Uterus (tissue), 4 donors: ENCODE data around the gene CAMK1D. TPM values are rescaled to one million over a fixed set of nuclear protein-coding genes. Genes with fewer than 3 reads are reported as not detected.

ENCODE experiments used
- DNase-seq, 2 donors: peaks; one replicate each; pipeline ENCODE4 v3.0.0-alpha.2; 2019 to 2020
- H3K27ac ChIP-seq, 2 donors: fragments of 200-600 bp; sonication (generic); 1 replicate in 1 of 2; 2 replicates in 1 of 2; pipeline ENCODE4 v1.5.1; 2016 to 2018
- H3K27me3 ChIP-seq, 2 donors: fragments of 200-600 bp; sonication (generic); one replicate each; pipeline ENCODE4 v1.5.1; 2018 to 2019; ENCODE audit warnings: control low read depth in 1 of 2
- H3K36me3 ChIP-seq, 2 donors: fragments of 200-600 bp; sonication (generic); one replicate each; pipeline ENCODE4 v1.5.1; 2019; ENCODE audit warnings: control low read depth in 1 of 2
- H3K4me1 ChIP-seq, 2 donors: fragments of 200-600 bp; sonication (generic); one replicate each; pipeline ENCODE4 v1.5.1; 2018 to 2019; ENCODE audit warnings: control low read depth in 1 of 2
- H3K4me3 ChIP-seq, 2 donors: fragments of 200-600 bp; sonication (generic); 1 replicate in 1 of 2; 2 replicates in 1 of 2; pipeline ENCODE4 v1.5.1; 2018 to 2019; ENCODE audit warnings: mild to moderate bottlenecking in 1 of 2
- H3K9me3 ChIP-seq, 2 donors: fragments of 200-600 bp; sonication (generic); one replicate each; pipeline ENCODE4 v1.5.1; 2019; ENCODE audit warnings: control low read depth in 1 of 2
- CTCF ChIP-seq, 4 experiments: fragments of 200-600 bp in 2 of 4; fragments of 450-650 bp in 2 of 4; sonication (generic) in 2 of 4; IDR thresholded peaks; one replicate each; pipeline ENCODE4 v1.5.1; 2016 to 2019; ENCODE audit warnings: antibody characterized with exemption in 4 of 4, mild to moderate bottlenecking in 2 of 4, moderate library complexity in 1 of 4
- POLR2A ChIP-seq, 2 donors: fragments of 450-650 bp; IDR thresholded peaks; one replicate each; pipeline ENCODE4 v1.6.1; 2016; ENCODE audit warnings: antibody characterized with exemption in 2 of 2, mild to moderate bottlenecking in 1 of 2, moderate library complexity in 1 of 2
- intact Hi-C: fragments of 100-400 bp; cut with DNase I; formaldehyde crosslinking; loops from one replicate; pipeline ENCODE4 v1.15.1; 2023; ENCODE audit warnings: low total_unique reads
- total RNA-seq, 4 donors: library from RNA; depleted of rRNA in 3 of 4; stranded (reverse); fragments of >200 nt in 3 of 4; gene quantifications; one replicate each; pipeline versions ENCODE4 v1.1.0 to v1.2.4, GENCODE V29; 2014 to 2023
- donor health status: DM: yes; HTN: yes; CAD: no.

Gene CAMK1D
- total RNA-seq, 4 donors from 2014 or later, result 3.5 to 48.4 (median 10.8) TPM

DNA sequence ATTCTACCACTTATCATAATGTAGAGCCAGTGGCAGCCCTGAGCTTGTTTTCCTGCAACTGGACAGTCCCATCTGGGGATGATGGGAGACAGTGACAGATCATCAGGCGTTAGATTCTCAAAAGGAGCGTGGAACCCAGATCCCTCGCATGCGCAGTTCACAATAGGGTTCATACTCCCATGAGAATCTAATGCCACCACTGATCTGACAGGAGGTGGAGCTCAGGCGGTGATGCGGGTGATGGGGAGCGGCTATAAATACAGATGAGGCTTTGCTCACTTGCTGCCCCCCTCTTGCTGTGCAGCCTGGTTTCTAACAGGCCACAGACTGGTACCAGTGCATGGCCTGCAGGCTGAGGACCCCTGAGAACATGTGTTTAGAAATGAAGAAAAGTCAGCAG is 260.1 kb downstream of the CAMK1D start:
- Histone ChIP-seq H3K4me3 (no peak overlapping the region), H3K9me3 (no peaks in the 10 kb centered on the region), H3K27me3 (no peaks in the 10 kb centered on the region), H3K27ac (no peak overlapping the region), H3K4me1 (peaks cover 0 to 4% of the 10 kb centered on the region in 2 donors), H3K36me3 (no peaks in the 10 kb centered on the region)
- no peak for DNase-seq
- intact Hi-C loops, result no loop called here
- TF ChIP-seq CTCF (IDR thresholded peaks at IDR 0.05) (no peak), POLR2A (IDR thresholded peaks at IDR 0.05) (no peak)

GRCh38 chr10:12613136-12613535 is 263.8 kb downstream of the CAMK1D start:
- intact Hi-C loops, result no loop called here
- Histone ChIP-seq H3K4me3 (no peak overlapping the region), H3K4me1 (no peaks in the 10 kb centered on the region), H3K27ac (no peak overlapping the region), H3K9me3 (no peaks in the 10 kb centered on the region), H3K36me3 (no peaks in the 10 kb centered on the region), H3K27me3 (no peaks in the 10 kb centered on the region)
- no peak for DNase-seq
- no peak for TF ChIP-seq CTCF (IDR thresholded peaks at IDR 0.05)
- TF ChIP-seq POLR2A (IDR thresholded peaks at IDR 0.05), result no peak

- H3K9me3 ChIP-seq, result no peaks in the 10 kb centered on the region
- H3K36me3 ChIP-seq, result no peaks in the 10 kb centered on the region
- no peaks in the 10 kb centered on the region for H3K27me3 ChIP-seq
- TF ChIP-seq CTCF (IDR thresholded peaks at IDR 0.05) (no peak), POLR2A (IDR thresholded peaks at IDR 0.05) (no peak)
- DNase-seq, result no peak
- no peak overlapping the region for H3K27ac ChIP-seq
- no peaks in the 10 kb centered on the region for H3K4me1 ChIP-seq
- intact Hi-C loops, result no loop called here
- no peak overlapping the region for H3K4me3 ChIP-seq
These were observed 265.0 kb downstream of the CAMK1D start for GRCh38 chr10:12614177-12614995.

- TF ChIP-seq POLR2A (IDR thresholded peaks at IDR 0.05), result no peak
- DNase-seq, result no peak
- intact Hi-C loops, result no loop called here
These were observed 266.2 kb downstream of the CAMK1D start for GRCh38 chr10:12615296-12616220.

DNA sequence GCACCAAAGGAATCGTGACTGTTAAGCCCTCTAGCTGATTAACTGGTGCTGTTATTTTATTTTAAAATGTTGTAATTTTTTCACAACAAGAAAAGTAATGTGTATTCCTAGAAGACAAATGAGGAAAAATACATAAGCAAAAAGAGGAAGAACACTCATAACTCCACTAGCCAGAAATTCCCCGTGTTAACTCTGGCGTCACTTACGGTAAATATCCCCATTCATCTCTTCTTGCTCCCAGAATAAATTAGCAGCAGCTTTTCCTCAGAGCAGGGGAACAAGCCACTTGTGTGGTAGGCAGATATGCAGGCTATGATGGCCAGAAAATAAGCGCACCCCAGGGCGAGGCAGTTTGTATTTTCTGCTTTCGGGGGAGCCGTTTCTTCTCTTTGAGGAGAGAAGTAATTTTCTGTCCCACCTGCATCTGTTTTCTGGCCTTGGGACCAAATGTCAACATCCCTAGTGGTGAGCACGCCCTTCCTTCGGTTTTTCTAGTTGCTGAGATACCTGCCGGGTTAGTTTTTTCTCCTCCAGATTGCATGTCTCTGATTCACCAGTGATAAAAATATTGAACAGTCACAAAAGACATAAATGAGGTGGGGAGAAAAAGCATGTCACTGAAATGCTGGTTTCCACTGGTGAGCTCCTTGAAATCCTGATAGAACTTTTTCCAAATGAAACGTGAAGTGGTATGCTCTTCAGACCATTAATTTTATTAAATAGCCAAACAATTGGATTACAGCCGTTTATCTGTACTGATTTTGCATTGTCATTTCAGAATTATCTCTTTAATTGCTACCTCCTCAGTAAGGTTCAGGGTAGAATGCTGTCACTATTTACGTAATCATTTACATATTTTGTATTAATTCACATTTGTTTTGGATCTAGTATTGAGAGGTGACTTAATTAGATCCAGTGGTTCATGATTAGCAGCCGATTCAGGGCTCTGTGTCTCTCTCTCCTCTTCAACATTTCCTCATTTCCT is 268.1 kb downstream of the CAMK1D start:
- no peak for TF ChIP-seq CTCF (IDR thresholded peaks at IDR 0.05)
- TF ChIP-seq POLR2A (IDR thresholded peaks at IDR 0.05), result no peak
- no peak overlapping the region for H3K4me3 ChIP-seq
- no peaks in the 10 kb centered on the region for H3K27me3 ChIP-seq
- DNase-seq, result no peak
- intact Hi-C loops, result no loop called here
- no peaks in the 10 kb centered on the region for H3K9me3 ChIP-seq
- no peaks in the 10 kb centered on the region for H3K4me1 ChIP-seq
- H3K27ac ChIP-seq, result no peak overlapping the region
- H3K36me3 ChIP-seq, result no peaks in the 10 kb centered on the region

More at GRCh38 chr10:12615296-12616220, 266.2 kb downstream of the CAMK1D start:
- Histone ChIP-seq H3K9me3 (no peaks in the 10 kb centered on the region), H3K27ac (no peak overlapping the region), H3K4me3 (no peak overlapping the region), H3K27me3 (no peaks in the 10 kb centered on the region), H3K4me1 (no peaks in the 10 kb centered on the region), H3K36me3 (no peaks in the 10 kb centered on the region)
